Measurements from ENCODE around the gene GRIN1.

Gene GRIN1

GRCh38 chr9:137218212-137218753 lies 79.3 kb downstream of the GRIN1 start:
- H3K27ac ChIP-seq = peak overlapping the region in 17 of 21 experiments; percentile 49 to 92 (median 83)
- H3K4me3 ChIP-seq = peak overlapping the region in 6 of 7 experiments; percentile 16 to 39 (median 26)

Measured in skin epidermis (tissue), 12 donors.